ENCODE measurements around the gene QSER1.

QSER1 gene

GRCh38 chr11:32991898-32992297 is 99.3 kb downstream of the QSER1 start:
- ChIA-PET POLR2A (ENCODE audit: low non-redundant PET) (no interaction called here), CTCF (interaction anchor here (1.2 kb wide), 1 partner anchor 24 kb away, joined by 3 read pairs; the partner anchor contains the start of gene DEPDC7)
- TF ChIP-seq CTCF (conservative IDR thresholded peaks at IDR 0.05; ENCODE audit: low read depth) = no peak
- no peak for DNase-seq (ENCODE audit: low spot score)
- no peak overlapping the region for H3K27ac ChIP-seq

- DNase-seq (ENCODE audit: low spot score) = no peak
- TF ChIP-seq CTCF (conservative IDR thresholded peaks at IDR 0.05; ENCODE audit: low read depth) = no peak
- ChIA-PET CTCF (interaction anchor here (0.6 kb wide), 1 partner anchor 59 kb away, joined by 4 read pairs; no protein-coding TSS in a partner anchor), POLR2A (ENCODE audit: low non-redundant PET) (no interaction called here)
- peak overlapping the region; percentile 58; the same call in 1 of the 2 replicates for H3K27ac ChIP-seq
These were observed 107.6 kb downstream of the QSER1 start for GRCh38 chr11:33000181-33000580.

GRCh38 chr11:33001281-33001680 is 108.7 kb downstream of the QSER1 start:
- ChIA-PET POLR2A (ENCODE audit: low non-redundant PET) (no interaction called here), CTCF (no interaction called here)
- no peak for TF ChIP-seq CTCF (conservative IDR thresholded peaks at IDR 0.05; ENCODE audit: low read depth)
- H3K27ac ChIP-seq = peak overlapping the region; percentile 58; the same call in 1 of the 2 replicates
- DNase-seq (ENCODE audit: low spot score) = no peak

GRCh38 chr11:33001751-33002542 is 109.3 kb downstream of the QSER1 start:
- no peak for TF ChIP-seq CTCF (conservative IDR thresholded peaks at IDR 0.05; ENCODE audit: low read depth)
- peak overlapping the region; percentile 58; the same call in 1 of the 2 replicates for H3K27ac ChIP-seq
- ChIA-PET POLR2A (ENCODE audit: low non-redundant PET) (no interaction called here), CTCF (no interaction called here)
- DNase-seq (ENCODE audit: low spot score) = no peak

- CTCF ChIA-PET = no interaction called here
These were observed 112.6 kb downstream of the QSER1 start for GRCh38 chr11:33005175-33005574.

GRCh38 chr11:33006010-33006409 is 113.4 kb downstream of the QSER1 start:
- CTCF ChIA-PET = no interaction called here
- DNase-seq (ENCODE audit: low spot score) = no peak
- POLR2A ChIA-PET (ENCODE audit: low non-redundant PET) = no interaction called here
- H3K27ac ChIP-seq = no peak overlapping the region
- no peak for TF ChIP-seq CTCF (conservative IDR thresholded peaks at IDR 0.05; ENCODE audit: low read depth)

More at GRCh38 chr11:33005175-33005574, 112.6 kb downstream of the QSER1 start:
- no peak for TF ChIP-seq CTCF (conservative IDR thresholded peaks at IDR 0.05; ENCODE audit: low read depth)
- H3K27ac ChIP-seq = no peak overlapping the region
- POLR2A ChIA-PET (ENCODE audit: low non-redundant PET) = no interaction called here
- no peak for DNase-seq (ENCODE audit: low spot score)

Measured in RWPE1 (cell line).